Measurements from ENCODE around the gene ABHD11.
"Not testable (repeated sequence)": the region's sequence is repeated elsewhere in the genome, so short reads cannot be mapped to it uniquely, and the experiment has no call there.

The ABHD11 gene

GRCh38 chr7:73718905-73719805 is 19.4 kb downstream of the ABHD11 start, which contains the start of gene STX1A:
TSS of gene STX1A (minus strand) at chr7:73719669. CDS start at chr7:73719631, 38 bp downstream.
- no peak for DNase-seq

- DNase-seq: no peak
Observed at GRCh38 chr7:73718438-73718881, 20.1 kb downstream of the ABHD11 start.

- no peak for DNase-seq
Observed at GRCh38 chr7:73717991-73718405, 20.6 kb downstream of the ABHD11 start.

- no peak for DNase-seq
Observed at GRCh38 chr7:73717025-73717807, 21.4 kb downstream of the ABHD11 start.

- no peak for DNase-seq
Observed at GRCh38 chr7:73716318-73716890, 22.2 kb downstream of the ABHD11 start.

GRCh38 chr7:73715648-73716317 is 22.8 kb downstream of the ABHD11 start:
- peak; percentile 49 for DNase-seq

GRCh38 chr7:73713319-73713718 is 25.3 kb downstream of the ABHD11 start:
- DNase-seq: not testable (repeated sequence)

- DNase-seq: no peak
Observed at GRCh38 chr7:73712773-73713172, 25.8 kb downstream of the ABHD11 start.

- no peak for DNase-seq
Observed at GRCh38 chr7:73708961-73709549, 29.5 kb downstream of the ABHD11 start.

GRCh38 chr7:73707045-73707631 is 31.5 kb downstream of the ABHD11 start:
- no peak for DNase-seq

- DNase-seq: no peak
Observed at GRCh38 chr7:73706126-73707044, 32.2 kb downstream of the ABHD11 start.

- DNase-seq: no peak
Observed at GRCh38 chr7:73705551-73705920, 33.1 kb downstream of the ABHD11 start.

GRCh38 chr7:73704640-73705550 is 33.7 kb downstream of the ABHD11 start:
- no peak for DNase-seq

- DNase-seq: peak; percentile 40
Observed at GRCh38 chr7:73703757-73704639, 34.6 kb downstream of the ABHD11 start.

- DNase-seq: no peak
Observed at GRCh38 chr7:73703225-73703624, 35.4 kb downstream of the ABHD11 start.

GRCh38 chr7:73702665-73703064 is 35.9 kb downstream of the ABHD11 start:
- no peak for DNase-seq

- DNase-seq: no peak
Observed at GRCh38 chr7:73702226-73702625, 36.4 kb downstream of the ABHD11 start.

- no peak for DNase-seq
Observed at GRCh38 chr7:73701357-73701995, 37.1 kb downstream of the ABHD11 start.

All from NCI-H187 treated with DMSO at 0.1 percent for 48 hours (cell line).